ENCODE data around the gene DIPK1A. TPM values are rescaled to one million over a fixed set of nuclear protein-coding genes. Genes with fewer than 3 reads are reported as not detected.

Gene DIPK1A
- total RNA-seq: 26.5 TPM

- peak; percentile 74 for DNase-seq
Observed at GRCh38 chr1:92961131-92961895, at the start of gene DIPK1A. TSS of gene DIPK1A (minus strand) at chr1:92961462. CDS start at chr1:92961429, 33 bp downstream.

DNA sequence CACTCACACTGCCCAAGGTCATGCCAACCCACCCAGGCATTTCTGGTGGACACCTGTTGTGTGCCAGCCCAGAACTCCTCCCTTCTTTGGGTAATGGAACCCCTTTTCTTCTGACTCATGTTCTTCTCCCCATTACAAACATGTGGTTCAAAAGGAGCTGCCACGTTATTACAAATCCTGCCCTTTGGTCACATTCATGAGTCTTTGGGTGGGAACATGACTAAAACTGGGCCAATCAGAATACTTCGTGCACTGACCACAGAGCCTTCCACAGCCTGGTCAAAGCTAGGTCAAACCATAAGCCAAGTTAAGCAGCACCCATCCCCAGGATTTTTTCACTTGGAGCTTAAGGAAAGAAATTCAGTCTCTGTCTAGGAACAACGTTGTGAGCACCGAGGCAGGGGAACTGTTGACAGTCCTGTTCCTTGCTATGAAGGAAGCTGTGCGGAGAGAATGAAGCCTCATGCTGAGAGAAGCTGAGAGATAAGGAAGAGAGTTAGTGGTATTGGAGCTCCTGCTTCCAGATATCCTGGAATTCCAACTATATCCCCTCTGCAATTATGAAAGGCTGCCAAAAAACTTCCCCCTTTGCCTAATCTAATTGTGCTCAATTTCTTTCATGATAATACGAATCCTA lies 46.8 kb upstream of the DIPK1A start:
- DNase-seq: no peak

GRCh38 chr1:93005252-93005598 lies 44.0 kb upstream of the DIPK1A start:
- DNase-seq: no peak

DNA sequence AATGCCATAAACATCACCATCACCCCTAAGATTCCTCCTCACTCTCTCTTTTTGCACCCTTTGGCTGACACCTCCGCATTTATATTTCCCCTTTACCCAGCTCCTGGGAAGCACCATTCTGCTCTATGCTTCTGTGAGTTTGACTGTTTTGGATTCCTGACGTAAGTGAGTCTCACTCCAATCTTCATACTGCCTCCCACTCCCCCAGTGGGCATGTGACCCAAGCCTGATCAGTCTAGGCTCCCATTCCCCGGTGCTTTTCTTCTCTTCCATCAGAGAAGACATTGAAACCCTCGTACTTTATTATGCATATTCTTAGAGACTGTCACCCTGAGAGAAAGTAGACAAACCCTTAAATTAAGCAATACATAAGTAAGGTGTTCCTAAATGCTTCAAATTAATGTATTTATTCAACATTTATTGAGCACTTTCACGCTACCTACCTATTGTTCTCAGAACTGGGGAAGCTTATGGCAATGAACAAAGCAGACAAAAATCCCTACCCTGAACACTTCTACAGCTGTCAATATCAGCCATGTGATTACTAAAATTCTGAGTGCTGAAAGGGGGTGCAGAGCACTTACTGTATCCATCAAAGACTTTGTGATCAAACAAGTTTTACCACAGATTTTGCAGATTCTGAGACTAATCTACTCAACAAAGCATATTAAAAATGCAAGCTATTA lies 43.4 kb upstream of the DIPK1A start:
- no peak for DNase-seq

- no peak for DNase-seq
Observed at GRCh38 chr1:93003981-93004380, 42.7 kb upstream of the DIPK1A start.

GRCh38 chr1:93002781-93003180 lies 41.5 kb upstream of the DIPK1A start:
- DNase-seq: no peak

- DNase-seq: no peak
Observed at GRCh38 chr1:93001893-93002292, 40.6 kb upstream of the DIPK1A start.

DNA sequence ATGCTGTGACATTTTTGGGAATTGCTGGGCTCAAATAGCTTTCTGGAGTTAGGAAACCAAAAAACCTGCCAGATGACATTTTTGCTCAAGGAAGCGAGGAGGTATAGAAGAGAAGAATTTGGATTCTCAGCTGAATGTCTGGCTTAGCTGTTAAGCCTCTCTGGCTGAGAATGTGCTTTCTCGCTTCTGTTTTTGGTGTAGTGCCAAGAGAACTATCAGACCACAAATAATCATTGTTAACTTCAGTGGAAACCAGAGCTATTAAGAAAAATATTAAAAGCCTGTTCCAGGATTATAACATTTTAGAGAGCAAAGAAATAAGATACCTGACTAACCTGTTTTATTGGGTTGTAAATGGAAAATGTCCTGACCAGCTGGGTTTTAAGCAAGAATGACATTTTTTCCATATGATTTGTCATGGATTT lies 39.5 kb upstream of the DIPK1A start:
- DNase-seq: no peak

DNA sequence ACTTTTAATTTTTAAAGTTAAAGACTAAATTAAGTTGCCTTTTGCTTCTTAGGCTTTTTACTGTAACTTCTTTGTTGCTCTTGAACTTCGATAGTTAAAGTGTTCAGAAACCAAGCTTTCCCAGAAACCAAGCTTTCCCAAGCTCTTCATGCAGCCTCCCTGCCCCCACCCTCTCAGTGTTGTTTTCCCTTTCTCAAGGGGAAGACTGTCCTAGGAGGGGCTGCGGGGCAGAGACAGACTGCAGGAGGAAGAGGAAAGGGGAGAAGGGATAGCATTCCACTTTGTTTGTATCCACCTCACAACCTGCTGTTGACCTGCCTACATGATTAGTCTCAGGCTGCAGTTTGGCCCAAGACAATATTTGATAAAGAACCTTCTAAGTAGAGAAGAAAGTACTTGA lies 39.0 kb upstream of the DIPK1A start:
- DNase-seq: no peak

DNA sequence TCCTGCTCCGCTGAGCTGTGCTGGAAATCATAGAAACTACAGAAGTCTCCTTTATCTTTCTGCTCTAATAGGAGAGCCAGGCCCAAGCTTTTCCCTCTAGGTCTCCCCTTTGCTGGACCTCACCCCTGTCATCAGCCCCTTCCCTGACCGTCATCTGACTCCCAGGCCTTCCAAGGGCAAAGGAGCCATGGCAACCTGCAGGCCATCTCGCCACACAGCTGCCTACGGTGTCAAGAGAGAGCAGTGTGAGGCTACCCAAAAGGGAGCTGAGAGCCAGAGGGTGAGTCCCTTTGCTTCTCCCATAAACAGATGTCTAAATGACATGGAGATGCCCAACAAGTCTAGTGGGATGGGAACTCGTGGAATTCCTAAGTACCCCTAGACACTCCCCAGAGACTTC lies 37.6 kb upstream of the DIPK1A start:
- no peak for DNase-seq

DNA sequence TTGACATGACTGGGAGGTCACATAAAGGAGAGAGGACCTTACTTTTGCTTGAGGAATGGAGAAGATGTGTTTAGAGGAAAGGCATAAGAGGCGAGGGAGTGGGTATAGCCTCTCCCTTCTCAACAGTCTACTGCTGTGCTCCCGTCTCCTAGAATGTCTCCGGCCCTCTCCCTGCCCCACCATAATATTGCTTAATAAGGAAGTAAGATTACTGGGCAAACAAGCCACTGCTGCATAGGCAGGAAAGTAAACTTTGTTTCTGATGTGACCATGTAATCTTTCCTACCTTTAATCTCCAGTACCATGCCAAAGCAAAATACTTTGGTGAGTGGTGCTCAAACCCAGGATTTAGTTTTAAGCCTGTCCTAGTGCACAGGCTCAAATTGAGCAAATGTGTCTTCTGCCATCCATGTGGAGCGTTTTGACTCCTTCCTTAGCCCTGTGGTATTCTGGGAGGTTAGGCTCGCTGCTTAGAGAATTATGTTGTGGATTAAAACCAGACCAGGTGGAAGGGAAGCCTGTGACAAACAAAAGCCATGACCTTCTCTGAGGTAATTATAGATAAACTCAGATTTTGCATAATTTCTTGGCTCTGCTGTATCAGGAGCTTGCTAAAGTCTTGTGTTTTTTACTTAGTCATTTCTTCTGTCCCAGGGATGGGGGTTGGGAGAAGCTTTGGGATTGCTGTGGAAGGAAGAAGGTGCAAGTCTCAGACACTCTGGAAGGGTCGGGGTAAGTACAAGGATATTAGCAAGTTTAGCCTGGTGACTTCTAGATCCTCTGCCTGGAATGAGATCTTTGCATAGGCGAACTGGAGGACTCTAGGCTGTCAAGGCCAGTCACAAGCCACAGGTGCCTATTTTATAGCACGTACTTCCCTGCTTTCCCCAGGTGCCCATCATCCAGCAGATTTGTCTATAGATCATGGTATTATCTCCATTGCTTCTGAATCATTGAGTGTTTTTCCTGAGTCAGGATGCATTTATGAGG lies 34.5 kb upstream of the DIPK1A start:
- DNase-seq: no peak

- DNase-seq: peak; percentile 36
Observed at GRCh38 chr1:92994105-92994712, 32.9 kb upstream of the DIPK1A start.

GRCh38 chr1:92993581-92993980 lies 32.3 kb upstream of the DIPK1A start:
- DNase-seq: no peak

DNA sequence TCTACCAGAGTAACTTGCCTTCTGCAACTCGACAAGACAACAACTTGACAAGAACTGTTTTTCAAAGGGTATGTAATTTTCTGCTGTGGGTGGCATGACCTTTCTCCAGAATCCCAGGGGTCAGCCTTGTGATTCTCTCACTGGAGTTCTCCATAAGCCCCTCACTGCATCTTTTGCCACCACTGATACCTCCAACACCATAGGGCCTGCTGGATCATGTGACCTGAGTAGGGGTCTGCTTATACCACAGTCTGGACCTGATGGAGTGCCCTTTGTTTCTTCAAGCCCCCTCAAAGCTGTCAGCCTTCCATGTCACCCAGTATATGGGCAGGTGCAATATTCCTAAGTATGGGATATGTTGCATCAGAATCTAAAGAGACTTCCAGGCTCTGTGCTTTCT lies 31.6 kb upstream of the DIPK1A start:
- DNase-seq: no peak

GRCh38 chr1:92992054-92992453 lies 30.8 kb upstream of the DIPK1A start:
- DNase-seq: no peak

- DNase-seq: no peak
Observed at GRCh38 chr1:92990828-92991227, 29.6 kb upstream of the DIPK1A start.

DNA sequence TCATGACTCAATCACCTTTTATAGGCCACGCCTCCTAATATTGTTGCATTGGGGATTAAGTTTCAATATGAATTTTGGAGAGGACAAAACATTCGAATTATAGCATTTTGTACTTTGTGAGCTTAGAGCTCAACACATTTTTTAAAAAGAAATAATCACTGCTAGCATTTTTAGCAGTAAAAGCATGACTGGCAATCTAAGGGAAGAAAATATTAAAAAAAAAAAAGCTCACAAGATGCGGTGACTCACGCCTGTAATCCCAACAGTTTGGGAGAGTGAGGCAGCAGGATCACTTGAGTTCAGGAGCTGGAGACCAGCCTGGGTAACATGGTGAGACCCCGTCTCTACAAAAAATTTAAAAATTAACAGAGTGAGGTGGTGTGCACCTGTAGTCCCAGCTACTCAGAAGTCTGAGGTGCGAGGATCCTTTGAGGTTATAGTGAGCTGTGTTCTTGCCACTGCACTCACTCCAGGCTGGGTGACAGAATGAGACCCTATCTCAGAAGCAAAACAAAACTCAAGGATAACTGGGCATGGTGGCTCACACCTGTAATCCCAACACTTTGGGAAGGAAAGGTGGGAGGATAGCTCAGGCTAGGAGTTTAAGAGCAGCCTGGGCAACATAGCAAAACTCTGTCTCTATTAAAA lies 28.8 kb upstream of the DIPK1A start:
- no peak for DNase-seq

DNA sequence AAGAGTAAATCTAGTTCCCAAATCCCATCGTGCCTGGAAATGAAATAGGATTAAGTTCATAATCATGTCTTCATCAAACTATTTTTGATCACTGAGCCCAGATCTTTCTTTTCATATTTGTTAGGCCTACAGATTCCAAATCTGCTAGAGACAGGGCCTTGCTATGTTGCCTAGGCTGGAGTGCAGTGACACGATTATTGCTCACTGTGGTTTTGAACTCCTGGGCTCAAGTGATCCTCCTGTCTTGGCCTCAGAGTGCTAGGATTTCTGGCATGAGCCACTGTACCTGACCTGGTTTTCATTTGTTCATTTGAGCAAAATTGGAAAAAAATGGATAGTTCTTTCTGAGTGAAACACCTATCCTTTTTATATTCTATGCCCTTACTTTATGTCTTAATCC lies 28.0 kb upstream of the DIPK1A start:
- no peak for DNase-seq

GRCh38 chr1:92987462-92987861 lies 26.2 kb upstream of the DIPK1A start:
- no peak for DNase-seq

DNA sequence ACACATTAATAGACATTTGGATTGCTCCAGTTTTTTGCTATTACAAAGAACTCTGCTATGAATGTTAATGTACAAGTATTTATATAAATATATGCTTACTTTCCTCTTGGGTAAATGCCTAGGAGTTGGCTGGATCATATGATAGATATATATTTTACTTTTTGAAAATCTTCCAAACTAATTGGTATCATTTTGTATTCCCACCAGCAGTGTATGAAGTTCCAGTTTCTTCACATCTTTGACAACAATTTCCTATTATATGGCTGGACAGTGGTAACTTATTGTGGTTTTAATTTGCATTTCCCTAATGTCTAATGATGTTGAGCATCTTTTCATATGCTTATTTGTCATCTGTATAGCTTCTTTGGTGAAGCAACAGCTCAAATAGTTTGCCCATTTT lies 23.8 kb upstream of the DIPK1A start:
- no peak for DNase-seq
